ENCODE results near the gene LYZL6.
"Not testable (repeated sequence)": the region's sequence is repeated elsewhere in the genome, so short reads cannot be mapped to it uniquely, and the experiment has no call there.

Gene LYZL6

DNA sequence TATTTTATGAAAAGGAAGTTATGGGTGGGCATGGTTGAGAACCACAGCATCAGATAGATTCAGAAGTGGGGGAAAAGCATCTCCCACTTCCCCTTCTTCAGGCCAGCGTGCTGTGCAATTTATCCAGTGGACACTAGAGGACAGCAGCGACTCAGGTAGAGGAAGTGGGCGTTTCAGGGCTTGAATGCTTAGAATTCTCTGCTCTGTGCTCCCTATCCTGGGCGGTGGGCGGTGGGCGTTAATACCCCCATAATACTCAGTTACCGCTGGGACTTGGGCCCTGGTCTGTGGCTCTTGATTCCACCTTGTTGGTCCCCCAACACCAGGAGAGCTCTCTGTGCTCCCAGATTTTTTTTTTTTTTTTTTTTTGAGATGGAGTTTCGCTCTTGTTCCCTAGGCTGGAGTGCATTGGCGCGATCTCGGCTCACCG lies 3.7 kb upstream of the LYZL6 start:
- peak; percentile 16 to 35 for DNase-seq (ENCODE audit: low read depth in 2 of 2)

DNA sequence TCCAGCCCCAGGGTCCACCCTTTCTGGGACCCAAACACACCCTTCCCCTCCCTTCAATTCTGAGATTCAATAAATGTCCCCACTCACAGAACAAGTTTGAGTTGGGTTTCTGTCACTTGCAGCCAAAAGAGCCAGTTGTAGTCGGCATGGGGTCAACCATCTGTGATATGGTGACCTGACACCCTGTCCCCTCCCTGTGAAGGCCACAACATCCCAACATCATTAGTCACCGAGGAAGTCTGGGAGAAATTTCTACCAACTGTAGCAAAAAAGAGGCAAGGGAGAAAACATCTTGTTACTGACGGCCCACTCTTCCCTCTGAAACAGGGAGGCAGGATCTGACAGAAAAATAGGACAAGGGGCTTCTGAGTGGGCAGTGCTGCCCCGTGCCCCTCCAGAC lies 638 bp upstream of the LYZL6 start:
- no peak for DNase-seq (ENCODE audit: low read depth in 2 of 2)

DNA sequence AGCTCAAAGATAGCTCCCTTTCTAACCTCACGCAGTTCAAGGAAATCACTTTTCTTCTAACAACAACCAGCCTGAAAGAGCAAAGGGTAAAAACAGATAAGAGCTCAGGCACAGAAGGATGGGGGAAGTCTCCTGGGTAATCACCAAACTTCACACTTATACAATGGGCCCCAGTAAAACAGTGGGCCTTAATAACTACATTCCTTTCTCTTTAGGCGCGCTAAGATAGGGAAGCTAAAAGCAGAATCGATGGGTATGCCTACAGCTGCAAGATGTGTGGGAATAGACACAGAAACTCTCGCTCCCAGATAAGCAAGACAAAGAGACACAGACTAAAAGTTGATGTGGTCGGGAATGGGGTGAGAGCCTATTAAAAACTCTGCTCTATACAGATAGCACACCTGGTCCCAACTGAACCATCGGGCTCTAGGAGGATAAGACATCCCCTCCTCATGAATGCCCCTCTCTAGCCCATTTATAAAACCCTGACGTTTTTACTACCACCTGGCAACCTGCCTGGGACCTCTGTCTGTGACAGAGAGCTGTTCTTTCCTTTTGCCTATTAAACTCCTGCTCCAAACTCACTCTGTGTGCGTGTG lies 826 bp downstream of the LYZL6 start:
- DNase-seq (ENCODE audit: low read depth in 2 of 2): no peak

DNA sequence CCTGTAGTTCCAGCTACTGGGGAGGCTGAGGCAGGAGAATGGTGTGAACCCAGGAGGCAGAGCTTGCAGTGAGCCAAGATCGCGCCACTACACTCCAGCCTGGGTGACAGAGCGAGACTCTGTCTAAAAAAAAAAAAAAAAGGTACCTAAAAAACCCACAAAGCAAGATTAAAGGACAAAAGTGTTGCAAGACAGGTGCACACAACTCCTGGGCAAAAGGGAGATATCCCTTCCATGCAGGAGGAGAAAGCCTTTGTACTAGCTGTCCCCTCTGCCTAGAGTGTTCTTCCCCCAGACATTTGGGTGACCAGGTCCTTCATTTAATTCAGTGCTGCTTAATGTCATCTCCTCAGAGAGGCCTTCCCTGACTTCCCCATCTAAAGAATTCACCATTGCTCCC lies 5.0 kb downstream of the LYZL6 start:
- not testable (repeated sequence) for DNase-seq (ENCODE audit: low read depth in 2 of 2)

DNA sequence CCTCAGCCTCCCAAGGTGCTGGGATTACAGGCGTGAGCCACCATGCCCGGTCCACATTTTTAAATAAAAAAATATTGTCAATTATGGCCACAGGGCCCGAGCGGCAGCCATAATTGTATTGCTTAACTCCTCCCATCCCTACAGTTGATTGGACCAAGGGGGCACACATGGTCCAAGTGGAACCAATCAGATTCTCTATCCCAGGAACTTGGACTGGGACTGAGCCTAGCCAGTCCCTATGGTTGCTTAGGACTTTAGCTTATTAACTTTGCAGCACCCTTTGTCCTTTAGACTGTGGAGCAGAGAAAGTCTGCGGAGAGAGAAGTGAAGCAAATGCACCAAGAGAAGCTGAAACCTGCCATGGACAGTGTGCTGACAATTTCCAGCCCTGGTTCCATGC lies 7.5 kb downstream of the LYZL6 start:
- DNase-seq (ENCODE audit: low read depth in 2 of 2): no peak

DNA sequence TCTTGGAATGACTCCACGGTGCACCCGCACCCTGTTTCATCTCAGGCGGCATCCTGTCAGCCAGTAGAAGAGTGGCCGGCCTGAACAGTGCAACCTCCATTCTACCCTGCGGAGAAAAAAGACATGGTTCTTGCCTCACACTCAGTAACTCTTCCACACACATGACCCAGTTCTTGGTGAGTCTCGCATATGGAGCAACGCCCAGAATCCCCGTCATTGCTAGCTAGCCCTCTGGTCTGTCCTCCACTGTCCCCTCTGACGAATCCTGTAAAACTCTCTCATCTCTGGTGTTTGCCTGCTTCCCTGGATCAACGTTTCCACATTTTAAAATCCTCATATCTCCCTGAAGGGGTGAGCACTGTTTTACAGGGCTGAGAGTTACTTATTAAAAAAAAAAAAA lies 8.8 kb downstream of the LYZL6 start:
- DNase-seq (ENCODE audit: low read depth in 2 of 2): no peak

DNA sequence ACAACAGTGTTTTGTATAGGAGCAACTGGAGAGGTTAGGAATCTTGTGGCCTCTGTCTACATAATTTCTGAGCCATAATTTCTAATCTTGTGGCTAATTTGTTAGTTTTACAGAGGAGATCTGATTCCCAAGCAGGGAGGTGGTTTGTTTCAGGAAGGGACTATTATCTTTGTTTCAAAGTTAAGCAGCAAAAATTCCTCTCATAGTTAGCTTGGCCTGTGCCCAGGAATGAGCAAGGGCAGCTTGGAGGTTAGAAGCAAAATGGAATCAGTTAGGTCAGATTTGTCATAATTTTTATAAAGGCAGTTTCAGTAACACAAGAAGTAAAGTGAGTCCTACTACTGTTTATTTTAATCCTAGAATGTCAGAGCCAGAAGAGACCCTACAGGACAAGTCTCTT lies 10.9 kb downstream of the LYZL6 start:
- no peak for DNase-seq (ENCODE audit: low read depth in 2 of 2)

DNA sequence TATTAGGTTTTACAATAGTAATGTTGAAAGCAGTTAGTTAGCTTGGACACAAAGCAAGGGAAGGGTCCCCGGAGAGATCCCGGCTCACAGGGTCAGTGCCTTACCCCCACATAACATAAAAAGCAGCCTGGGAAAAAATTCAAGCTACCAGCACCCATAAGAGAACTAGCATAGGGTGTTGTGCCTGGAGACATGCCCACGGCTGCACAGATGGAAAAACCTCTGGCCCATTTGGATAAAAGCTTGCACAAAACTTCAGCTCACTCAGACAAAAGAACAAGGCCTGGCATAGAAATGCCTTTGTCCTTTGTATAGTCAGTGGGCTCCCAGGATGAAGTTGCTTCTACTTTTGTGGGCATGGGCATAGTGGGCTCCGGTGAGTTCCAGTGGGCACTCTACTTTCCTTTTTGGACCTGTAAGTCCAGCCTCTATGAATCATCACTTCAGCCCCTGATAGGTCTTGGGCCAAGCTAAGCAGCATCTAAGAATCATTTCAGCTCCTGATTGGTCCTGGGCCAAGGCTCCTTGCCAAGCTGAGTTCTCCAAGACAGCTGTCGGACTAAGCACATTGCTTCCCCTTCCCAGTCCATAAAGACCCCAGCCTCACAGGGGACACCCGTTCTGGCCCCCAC lies 11.6 kb downstream of the LYZL6 start:
- DNase-seq (ENCODE audit: low read depth in 2 of 2): no peak

DNA sequence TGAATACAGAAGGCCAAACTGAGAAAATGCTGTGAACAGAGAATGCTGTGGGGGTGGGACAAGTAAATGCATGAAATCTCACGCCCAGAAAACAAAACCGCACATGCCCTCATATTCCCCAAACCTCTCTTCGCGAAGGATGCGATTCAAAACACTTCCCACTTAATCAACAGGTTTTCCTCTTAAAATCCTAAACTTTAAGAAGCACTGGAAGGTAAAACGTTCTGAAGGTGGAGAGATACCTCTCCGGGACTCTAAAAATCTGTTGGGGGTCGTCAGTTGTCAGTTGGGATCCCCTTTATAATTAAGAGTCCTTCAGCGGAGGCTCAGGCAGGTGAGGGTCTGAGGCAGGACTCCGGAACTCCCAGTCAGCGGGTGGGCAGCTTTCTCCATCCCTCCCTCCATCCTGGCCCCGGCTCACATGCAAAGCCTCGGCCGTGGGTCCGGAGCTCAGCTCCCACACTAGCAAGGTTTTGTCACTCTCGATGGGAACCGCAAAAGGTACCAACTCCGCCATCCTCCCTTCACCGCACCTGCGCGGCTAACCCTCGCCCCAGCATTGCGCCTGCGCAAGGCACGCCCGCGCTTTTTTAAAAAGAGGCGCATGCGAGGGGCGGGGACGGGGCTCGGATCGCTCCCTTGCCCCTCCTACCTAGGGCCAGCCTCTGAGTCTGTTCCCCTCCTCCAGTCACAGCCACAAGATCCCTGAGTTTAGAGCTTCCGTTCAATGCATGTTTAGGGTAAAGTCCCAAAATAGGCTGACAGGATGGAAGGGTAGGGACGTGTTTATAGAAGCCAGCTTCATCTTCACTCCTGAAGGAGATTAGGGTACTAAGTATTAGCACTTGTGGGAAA lies 13.1 kb downstream of the LYZL6 start, which contains the start of gene RDM1:
RDM1 (minus strand) TSS at position 563 of the 855 bp plus-strand sequence; CDS start at position 517, 46 bp downstream.
- peak; percentile 61 for DNase-seq (ENCODE audit: low read depth in 2 of 2)

DNA sequence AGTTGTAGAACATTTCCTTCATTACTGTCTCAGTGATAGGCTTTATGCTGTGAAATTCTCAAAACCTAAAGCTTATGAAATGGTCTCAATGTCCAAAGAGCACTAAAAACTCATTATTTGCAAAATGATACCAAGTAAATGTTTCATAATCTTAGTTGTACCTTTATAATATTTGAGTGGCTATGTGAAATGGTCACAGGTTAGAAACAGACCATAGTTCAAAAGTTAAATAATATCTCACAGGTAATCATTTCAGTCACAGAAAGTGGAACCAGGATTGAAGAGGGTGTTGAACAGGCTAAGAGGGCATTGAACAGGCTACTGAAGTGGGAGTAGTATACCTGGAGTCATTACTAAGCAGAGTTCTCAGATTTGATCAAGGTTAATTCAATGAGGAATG lies 15.8 kb downstream of the LYZL6 start:
- no peak for DNase-seq (ENCODE audit: low read depth in 2 of 2)

DNA sequence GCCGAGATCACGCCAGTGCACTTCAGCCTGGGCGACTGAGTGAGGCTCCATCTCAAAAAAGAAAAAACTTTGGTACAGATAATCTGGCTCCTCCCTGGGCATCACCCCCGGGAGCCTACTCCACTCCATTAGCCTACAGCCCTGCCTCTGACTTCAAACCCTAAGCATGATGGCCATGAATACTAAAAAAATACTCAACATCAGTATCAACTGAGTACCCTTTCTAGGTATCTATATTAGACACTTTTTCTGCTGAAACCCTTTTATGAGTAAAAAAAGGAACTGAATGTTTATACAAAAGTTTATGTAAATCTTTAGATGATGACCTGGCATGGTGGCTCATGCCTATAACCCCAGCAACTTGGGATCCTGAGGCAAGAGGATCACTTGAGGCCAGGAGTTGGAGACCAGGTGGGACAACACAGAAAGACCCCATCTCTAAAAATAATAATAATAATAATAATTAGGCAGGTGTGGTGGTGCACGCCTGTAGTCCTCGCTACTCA lies 19.9 kb downstream of the LYZL6 start:
- DNase-seq (ENCODE audit: low read depth in 2 of 2): no peak

DNA sequence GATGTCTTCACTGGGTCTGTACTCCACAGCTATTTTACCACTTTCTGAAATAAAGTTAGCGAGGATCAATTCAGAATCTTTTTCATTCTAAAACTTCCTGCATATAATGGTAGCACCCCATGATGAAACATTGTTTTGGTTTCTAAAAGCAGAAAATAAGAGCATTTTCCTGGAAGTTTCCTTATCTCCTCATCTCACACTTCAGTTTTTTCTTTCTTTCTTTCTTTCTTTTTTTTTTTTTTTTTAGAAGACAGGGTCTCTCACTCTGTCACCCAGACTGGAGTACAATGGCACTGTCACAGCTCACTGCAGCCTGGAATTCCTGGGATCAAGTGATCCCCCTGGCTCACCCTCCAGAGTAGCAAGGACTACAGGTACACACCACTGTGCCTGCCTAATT lies 23.3 kb downstream of the LYZL6 start:
- DNase-seq (ENCODE audit: low read depth in 2 of 2): no peak

DNA sequence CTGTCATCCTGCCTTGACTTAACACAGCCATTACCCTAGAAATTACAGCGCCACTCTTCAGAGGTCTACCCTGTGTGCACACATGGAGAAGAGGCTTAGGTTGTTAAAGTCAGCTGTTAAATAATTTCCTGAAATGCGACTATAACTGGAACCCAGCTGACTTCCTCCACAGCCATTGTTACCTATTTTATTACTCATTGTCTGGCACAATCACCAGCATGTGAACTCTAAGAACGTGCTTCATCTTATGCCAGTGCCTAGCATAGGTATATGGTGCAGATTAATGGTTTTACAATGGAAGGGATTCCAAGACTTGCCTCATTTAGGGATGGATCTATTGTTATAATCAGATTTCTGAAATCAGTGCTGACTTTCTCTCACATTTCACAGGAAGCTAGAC lies 24.8 kb downstream of the LYZL6 start:
- DNase-seq (ENCODE audit: low read depth in 2 of 2): no peak

DNA sequence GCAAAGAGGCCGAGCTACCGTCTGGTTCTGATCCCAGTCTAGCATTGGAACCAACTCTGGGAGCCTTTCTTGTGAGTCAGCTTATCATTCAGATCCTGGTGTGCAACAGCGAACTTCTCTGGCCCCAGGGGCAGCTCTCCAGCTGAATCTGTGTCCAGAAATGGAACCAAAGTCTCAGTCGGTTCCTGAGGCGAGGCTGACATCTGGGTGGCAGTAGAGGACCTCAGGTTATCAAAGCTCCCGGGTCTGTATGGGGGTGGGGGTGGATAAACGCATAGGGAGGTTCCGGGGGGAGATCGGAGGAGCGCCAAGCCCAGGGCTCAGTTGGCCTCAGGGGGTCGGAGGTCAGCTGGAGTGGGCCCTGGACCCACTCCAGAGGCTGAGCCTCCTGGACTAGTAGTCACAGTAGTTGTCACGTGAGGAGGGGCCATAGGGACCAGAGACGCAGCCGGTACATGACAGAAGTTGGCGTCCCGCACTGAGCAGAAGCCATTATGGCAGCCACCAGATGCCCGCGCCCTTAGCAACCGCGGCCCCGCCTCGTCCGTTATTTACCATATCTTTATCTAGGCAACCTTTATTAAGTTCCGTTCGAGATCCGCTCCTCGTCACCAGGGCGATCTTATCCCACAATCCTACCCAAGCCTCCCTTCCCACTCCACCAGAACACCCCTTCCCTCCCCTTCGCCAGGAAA lies 25.8 kb downstream of the LYZL6 start:
- no peak for DNase-seq (ENCODE audit: low read depth in 2 of 2)

DNA sequence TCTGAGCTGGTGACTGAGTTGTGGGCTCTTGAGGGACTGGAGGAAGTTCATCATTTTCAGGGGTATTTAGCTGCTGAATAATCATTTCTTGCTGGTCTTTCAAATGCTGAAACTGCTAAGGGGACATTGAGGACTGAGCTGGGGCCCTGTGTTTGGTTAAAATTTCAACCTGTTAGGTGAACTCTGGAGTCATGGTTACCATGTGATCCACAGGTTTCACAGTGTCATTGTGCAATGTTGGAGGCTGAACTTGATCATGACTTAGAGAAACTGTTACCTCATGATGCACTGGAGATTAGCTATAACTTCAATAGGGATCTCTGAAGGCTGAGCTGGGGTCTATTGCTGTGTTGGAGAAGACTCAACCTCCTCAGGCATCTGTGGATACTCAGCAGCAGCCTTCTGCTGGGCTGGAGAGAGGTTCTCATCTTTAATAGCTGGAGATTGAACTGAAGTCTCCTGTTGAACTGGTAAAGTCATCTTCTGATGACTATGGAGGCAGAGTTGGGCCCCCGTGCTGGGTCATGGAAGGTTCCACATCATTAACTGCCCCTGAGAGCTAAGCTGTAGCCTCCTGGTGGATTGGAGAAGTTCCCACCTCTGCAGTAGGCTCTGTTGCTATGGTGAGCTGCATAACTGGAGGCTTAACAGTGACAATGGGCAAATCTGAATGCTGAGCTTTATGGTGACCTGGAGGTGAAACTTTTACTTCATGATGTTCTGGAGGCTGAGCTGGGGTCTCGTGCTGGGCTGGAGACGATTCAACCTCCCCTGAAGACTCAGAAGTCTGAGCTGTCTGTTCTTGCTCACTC lies 28.2 kb downstream of the LYZL6 start:
- no peak for DNase-seq (ENCODE audit: low read depth in 2 of 2)

DNA sequence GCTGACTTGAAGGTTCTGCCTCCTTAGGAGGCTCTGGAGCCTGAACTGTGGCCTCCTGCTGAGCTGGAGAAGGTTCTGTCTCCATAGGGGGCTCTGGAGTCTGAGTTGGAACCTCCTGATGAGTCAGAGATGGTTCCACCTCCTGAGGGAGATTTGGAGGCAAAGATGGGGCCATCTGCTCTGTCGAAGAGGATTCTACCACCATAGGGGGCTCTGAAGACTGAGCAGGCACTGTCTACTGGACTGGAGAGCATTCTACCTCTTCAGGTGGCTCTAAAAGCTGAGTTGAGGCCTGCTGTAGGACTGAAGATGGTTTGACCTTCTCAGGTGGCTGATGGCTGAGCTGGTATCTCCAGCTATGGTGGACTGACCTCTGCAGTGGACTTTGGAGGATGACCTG lies 29.2 kb downstream of the LYZL6 start:
- DNase-seq (ENCODE audit: low read depth in 2 of 2): no peak

DNA sequence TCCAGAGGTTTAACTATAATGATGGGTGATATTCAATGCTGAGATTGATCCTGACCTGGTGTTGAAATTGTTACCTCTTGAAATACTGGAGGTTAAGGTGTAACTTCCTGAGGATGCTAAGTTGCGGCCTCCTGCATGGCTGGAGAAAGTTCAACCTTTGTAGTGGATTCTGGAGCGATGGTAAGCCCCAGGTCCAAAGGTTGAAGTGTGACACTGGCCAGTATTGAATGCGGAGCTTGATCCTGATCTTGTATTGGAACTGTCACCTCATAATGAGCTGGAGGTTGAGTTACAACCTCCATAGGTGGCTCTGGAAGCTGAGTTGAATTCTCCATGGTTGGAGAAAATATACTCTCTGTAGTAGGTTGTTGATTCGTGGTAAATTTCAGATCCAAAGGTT lies 29.9 kb downstream of the LYZL6 start:
- no peak for DNase-seq (ENCODE audit: low read depth in 2 of 2)

DNA sequence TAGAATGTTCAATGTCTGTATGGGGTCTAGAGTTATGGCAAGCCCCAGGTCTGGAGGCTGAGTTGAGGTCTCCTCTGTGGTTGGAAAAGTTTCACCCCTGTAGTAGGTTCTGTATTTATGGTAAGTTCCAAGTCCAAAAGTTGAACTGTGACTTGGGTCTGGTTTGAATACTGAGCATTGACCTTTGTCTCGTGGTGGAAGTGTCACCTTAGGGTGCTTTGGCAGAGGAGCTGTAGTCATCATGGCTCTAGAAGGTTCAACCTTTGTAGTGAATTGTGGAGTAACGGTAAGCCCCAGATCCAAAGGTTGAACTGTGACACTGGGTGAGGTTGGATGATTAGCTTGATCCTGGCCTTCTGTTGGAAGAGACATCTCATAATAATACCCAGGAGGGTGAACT lies 30.6 kb downstream of the LYZL6 start:
- no peak for DNase-seq (ENCODE audit: low read depth in 2 of 2)

DNA sequence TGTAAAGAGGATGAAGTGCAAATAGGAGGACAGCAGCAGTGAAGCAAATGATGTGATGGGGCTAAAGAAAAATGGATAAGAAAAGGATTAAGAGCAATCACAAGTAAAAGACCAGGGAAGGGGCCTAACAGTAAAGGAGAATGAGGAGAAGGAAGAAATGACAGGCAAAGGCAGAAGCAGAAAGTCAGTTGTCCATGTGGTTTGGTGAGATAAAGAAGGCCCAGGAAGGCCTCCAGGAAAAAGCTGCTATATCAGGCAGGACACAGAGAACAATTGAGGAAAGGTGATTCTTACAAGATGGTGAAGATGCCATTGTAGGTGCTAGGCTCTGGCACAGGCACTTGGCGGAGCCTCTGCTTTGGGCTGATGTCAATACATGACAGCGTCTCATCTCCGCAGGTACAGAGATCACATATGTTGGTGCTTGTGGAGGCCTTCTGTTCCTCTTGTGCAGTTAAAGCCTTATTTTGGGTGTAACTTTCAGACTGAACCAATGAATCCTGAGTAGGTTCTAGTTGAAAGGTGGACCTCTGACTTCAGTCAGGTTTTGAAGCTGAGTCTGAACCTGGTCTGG lies 31.1 kb downstream of the LYZL6 start:
- DNase-seq (ENCODE audit: low read depth in 2 of 2): no peak

DNA sequence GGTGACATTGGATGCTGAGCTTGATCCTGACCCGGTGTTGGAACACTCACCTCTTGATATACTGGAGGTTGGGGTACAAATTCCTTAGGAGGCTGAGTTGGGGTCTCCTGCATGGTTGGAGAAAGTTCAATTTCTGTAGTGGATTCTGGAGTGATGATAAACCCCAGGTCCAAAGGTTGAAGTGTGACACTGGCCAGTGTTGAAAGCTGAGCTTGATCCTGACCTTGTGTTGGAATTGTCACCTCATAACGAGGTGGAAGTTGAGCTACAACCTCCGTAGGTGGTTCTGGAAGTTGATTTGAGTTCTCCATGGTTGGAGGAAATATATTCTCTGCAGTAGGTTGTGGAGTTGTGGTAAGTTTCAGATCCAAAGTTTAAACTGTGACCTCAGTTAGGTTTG lies 34.1 kb downstream of the LYZL6 start:
- no peak for DNase-seq (ENCODE audit: low read depth in 2 of 2)

DNA sequence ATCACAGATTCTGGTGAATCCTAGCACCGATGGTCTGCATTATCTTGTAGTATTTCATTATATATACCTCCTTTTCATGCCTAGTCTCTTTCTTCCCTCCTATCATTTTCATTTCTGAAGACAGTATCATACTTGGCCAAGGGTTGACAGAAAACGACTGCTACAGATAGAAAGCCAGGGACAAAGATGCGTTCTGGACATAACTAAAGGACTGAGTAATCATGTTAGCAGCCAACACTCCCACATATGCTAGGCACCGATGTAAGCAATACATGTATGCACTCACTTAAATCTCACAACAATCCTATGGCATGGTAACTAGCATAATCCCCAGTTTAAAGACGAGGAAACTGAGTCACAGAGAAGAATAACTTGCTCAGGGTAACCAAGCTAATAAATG lies 35.8 kb downstream of the LYZL6 start:
- DNase-seq (ENCODE audit: low read depth in 2 of 2): no peak

All from stimulated activated CD8-positive, alpha-beta memory T cell treated with anti-CD3 and anti-CD28 coated beads, Interleukin-2, amount 100 ng/mL, for 1 hour (primary cell).